ENCODE results near the gene GABRD.
"Not testable (repeated sequence)": the region's sequence is repeated elsewhere in the genome, so short reads cannot be mapped to it uniquely, and the experiment has no call there.

Gene GABRD

GRCh38 chr1:2019172-2019543 is at the start of gene GABRD:
TSS of gene GABRD (plus strand) at chr1:2019345. CDS start at chr1:2019424, 79 bp downstream.
- DNase-seq, result peak in 1 of 2 donors; percentile 19

GRCh38 chr1:1969505-1969900 is 49.6 kb upstream of the GABRD start:
- DNase-seq, result no peak

- no peak for DNase-seq
These were observed 49.0 kb upstream of the GABRD start for GRCh38 chr1:1969953-1970716.

- no peak for DNase-seq
These were observed 48.1 kb upstream of the GABRD start for GRCh38 chr1:1971017-1971416.

- no peak for DNase-seq
These were observed 47.5 kb upstream of the GABRD start for GRCh38 chr1:1971688-1972087.

GRCh38 chr1:1972976-1973715 is 46.0 kb upstream of the GABRD start:
- DNase-seq, result no peak

- DNase-seq, result no peak
These were observed 45.2 kb upstream of the GABRD start for GRCh38 chr1:1973716-1974642.

- DNase-seq, result no peak
These were observed 44.3 kb upstream of the GABRD start for GRCh38 chr1:1974834-1975233.

GRCh38 chr1:1975535-1975934 is 43.6 kb upstream of the GABRD start:
- DNase-seq, result no peak

- DNase-seq, result no peak
These were observed 43.1 kb upstream of the GABRD start for GRCh38 chr1:1976031-1976430.

GRCh38 chr1:1978108-1978507 is 41.0 kb upstream of the GABRD start:
- DNase-seq, result no peak

GRCh38 chr1:1978690-1979481 is 40.3 kb upstream of the GABRD start:
- not testable (repeated sequence) for DNase-seq

- DNase-seq, result no peak
These were observed 39.5 kb upstream of the GABRD start for GRCh38 chr1:1979482-1980165.

GRCh38 chr1:1980467-1981141 is 38.5 kb upstream of the GABRD start:
- no peak for DNase-seq

- no peak for DNase-seq
These were observed 38.0 kb upstream of the GABRD start for GRCh38 chr1:1981142-1981500.

- not testable (repeated sequence) for DNase-seq
These were observed 37.4 kb upstream of the GABRD start for GRCh38 chr1:1981631-1982327.

- DNase-seq, result no peak
These were observed 36.5 kb upstream of the GABRD start for GRCh38 chr1:1982379-1983232.

GRCh38 chr1:1984560-1985070 is 34.5 kb upstream of the GABRD start:
- no peak for DNase-seq

- no peak for DNase-seq
These were observed 33.6 kb upstream of the GABRD start for GRCh38 chr1:1985375-1986050.
